SIG-M5 treated with dmso at 0.1 percent for 504 hours (cell line): ENCODE measurements around the gene CLNK.
"Not testable (repeated sequence)": the region's sequence is repeated elsewhere in the genome, so short reads cannot be mapped to it uniquely, and the experiment has no call there.

ENCODE experiments used
- DNase-seq: peaks from one replicate; lab custom pipeline; 2025; ENCODE audit not compliant: unreplicated experiment; lab: John Stamatoyannopoulos, UW

The CLNK gene

DNA sequence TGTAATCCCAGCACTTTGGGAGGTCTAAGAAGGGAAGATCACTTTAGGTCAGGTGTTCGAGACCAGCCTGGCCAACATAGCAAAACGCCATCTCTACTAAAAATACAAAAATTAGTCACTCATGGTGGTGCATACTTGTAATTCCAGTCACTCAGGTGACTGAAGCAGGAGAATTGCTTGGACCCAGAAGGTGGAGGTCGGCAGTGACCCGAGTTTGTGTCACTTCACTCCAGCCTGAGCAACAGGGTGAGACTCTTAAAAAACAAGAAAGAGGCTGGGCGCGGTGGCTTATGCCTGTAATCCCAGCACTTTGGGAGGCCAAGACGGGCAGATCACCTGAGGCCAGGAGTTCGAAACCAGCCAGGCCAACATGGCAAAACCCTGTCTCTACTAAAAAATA, 69.6 kb downstream of the CLNK start:
- DNase-seq: not testable (repeated sequence)

DNA sequence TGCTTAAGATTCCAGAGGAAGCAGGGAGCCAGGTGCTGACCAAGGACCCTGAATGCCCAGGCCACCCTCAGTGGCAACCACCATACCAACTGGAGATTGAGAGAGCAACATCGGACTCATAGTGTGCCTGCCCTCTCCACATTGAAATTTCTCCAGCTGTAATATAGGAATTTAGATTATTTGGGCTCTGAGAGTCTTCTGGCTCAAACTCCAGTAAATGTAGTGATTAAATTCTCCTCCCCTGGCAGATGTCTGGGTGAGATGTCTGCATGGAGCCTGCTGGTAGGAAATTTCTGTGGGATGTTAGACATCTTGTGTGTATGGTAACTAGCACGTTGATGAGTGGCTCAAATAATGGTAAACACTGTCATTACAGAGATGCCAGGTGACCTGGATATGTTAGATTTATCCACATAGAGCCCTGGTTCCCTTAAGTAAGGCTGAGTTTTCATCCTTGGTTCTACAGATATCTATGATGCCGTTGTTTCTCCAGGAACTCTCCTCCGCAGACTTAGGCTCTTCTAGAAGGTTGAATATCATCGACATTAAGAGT, 70.6 kb downstream of the CLNK start:
- DNase-seq: no peak

DNA sequence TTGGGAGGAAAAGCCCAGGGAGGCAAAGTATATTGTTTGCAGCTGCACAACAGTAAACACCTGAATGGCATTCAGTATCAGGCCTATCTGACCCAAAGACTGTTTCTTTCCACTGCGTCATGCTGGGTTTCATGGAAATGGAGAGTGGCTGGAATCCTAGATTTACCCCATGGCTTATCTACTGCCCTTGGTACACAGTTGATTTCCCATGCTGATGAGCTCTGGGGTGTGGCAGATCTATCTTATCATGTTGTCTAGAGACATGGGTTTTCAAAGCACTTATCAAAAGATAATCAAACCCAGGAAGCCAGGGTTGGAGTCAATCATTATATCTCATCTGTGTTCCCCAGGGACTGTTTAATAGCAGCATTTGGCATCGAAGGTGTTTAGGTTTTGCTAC, 72.1 kb downstream of the CLNK start:
- DNase-seq: no peak

GRCh38 chr4:10611673-10612072, 72.9 kb downstream of the CLNK start:
- DNase-seq: no peak

GRCh38 chr4:10608501-10609219, 75.9 kb downstream of the CLNK start:
- no peak for DNase-seq

DNA sequence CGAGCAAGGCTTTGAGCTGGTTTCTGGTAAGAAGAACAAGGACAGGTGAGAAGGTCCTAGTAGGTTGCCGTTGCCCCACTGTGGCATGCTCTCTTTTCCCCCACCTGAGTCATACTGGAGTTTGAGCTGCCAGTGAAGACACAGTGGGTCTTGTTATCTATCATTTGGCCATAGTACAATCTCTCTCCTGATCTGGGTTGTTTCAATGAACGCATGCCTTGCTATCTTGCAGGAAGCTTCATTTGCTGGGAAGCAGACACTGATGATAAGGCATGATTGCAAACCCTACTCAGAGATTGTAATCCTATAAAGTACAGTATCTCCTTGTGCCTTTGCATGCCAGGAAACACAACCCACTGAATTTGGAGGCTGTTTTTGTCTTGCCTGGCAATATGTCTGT, 77.4 kb downstream of the CLNK start:
- no peak for DNase-seq

GRCh38 chr4:10606483-10607155, 77.9 kb downstream of the CLNK start:
- no peak for DNase-seq

- no peak for DNase-seq
Observed at GRCh38 chr4:10605746-10606482, 78.7 kb downstream of the CLNK start.

- DNase-seq: no peak
Observed at GRCh38 chr4:10605031-10605430, 79.5 kb downstream of the CLNK start.

GRCh38 chr4:10599574-10599973, 85.0 kb downstream of the CLNK start:
- no peak for DNase-seq

DNA sequence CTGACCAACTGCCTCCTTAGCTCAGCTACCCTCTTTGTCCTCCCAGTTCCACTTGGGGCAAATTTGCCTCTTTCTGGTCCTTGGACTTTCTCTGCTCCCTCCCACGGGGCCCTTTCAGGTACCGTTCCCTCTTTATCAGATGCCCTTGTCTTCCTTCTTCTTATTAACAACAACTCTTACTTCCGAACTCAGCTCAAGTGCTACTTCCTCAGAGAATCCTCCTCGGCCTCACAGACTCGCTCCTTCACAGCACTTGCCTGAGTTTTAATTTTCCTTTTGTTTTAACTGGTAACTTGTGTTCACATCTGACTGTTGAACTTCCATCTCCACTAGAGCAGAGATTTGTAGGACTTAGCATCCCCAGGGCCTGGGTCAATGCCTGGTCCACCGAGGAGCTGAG, 85.7 kb downstream of the CLNK start:
- DNase-seq: no peak

DNA sequence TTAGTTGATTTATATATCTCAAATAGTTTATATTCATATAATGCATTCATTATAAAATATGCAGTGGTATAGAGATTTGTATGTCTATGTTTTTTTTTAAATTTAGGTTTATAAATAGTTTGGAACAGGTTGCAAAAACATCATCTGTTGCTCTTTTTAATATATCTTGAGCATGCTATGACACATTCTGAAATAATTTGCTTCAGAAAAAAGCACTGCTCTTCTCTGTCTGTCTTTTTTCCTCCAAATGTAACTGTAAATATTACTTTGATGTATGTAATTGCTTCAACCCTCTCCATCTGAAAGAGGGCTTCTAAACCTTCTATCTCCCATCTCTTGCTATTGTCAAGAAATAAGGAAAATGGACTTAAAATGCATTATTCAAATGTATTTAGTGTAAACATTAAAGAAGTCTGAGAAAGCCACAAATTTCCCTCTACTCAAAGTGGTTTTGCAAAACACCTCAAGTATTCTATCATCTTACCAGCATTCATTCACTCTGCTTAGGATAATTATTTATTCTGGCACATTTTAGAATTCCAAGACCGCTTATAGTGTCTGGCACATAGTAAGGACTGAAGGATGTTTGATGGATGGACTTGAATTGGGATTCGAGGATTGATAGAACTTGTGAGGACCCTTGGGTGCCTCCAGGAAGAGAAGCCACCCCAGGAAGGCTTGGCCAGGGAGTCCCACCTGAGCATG, 87.8 kb downstream of the CLNK start:
- no peak for DNase-seq

DNA sequence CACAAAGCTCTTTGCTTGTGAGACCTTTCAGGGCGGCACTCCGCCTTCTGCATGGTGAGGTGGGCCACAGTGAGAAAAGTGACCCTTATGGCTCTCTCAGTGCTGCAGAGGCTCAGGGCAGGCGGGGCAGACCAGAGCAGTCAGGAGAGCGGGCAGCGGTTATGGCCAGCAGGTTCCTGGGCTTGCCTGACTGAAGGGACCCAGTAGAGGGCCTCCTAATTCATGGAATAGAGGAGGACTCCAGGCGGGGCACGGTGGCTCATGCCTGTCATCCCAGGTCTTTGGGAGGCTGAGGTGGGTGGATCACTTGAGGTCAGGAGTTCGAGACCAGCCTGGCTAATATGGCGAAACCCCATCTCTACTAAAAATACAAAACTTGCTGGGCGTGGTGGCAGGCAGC, 91.4 kb downstream of the CLNK start:
- DNase-seq: no peak

DNA sequence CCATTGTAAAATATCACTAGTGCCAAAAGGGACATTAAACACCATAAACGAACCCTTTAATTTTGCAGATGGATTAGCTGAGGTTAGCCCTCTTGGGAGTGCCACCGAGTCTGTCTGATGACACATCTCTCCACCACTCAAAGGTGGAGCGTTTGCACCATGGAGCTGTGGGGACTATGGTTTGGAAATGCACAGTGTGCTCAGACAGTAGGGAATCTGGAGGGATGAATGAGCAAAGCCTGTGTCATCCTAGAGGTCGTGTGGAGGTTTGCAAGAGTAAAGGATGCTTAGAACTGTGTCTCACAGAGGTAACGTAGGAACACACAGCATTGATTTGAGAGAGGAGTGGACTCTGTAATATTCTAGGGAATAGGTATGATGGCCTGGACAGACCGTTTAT, 93.7 kb downstream of the CLNK start:
- DNase-seq: no peak

GRCh38 chr4:10589799-10590198, 94.8 kb downstream of the CLNK start:
- DNase-seq: no peak

DNA sequence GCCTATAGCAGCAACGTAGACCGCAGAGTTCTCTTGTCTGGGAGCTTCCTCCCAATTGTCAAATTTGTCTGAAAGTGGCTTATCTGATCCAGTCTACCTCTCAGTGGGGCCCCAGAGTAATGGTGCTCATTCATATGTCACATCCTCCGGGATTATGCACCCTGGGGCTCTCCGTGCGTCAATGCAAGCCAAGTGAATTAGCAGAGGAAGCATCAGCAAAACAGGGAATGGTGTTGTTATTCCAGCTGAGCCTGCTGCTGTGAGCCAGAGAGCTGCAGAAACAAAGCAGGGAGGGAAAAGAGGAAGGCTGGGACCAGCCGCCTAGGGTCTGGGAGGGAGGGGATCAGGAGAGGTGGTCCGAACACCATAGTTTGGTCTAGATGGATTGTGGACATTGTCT, 95.2 kb downstream of the CLNK start:
- DNase-seq: no peak

DNA sequence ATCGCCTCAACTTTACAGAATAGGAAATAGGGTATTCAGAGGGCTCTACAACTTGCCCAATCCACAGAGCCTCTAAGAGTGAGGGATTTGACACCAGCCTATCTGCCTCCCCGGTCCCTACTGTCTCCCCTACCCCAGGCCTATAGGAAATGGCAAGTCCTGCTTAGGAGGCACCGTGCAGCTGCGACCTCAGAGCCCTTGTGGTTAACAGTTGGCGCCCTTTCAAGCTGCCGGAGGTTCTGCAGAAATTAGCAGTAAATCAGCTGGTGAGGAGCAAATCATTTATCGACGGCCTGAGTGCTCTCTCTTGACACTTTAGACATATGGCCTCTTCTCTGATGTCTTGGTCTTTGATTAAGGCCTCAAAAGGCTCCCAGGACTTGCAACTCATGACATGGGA, 96.9 kb downstream of the CLNK start:
- no peak for DNase-seq

DNA sequence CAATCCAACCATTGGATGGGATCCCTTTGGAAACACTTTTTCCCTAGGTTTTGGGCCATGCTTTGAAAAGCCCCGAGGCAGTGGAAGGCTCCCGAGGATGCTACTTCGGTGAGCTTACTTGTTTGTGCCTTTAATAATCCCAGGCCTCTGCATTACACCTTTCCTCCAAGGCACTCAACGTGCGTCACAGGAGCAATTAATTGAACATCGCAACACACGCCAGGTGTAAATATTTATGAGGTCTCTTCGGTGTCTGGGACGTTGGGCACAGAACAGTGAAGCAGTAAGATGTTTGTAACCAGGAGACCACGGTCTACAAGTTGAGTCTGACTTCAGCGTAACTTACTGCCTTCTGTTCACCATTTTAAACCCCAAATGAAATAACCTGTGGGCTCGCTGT, 97.3 kb downstream of the CLNK start:
- no peak for DNase-seq

DNA sequence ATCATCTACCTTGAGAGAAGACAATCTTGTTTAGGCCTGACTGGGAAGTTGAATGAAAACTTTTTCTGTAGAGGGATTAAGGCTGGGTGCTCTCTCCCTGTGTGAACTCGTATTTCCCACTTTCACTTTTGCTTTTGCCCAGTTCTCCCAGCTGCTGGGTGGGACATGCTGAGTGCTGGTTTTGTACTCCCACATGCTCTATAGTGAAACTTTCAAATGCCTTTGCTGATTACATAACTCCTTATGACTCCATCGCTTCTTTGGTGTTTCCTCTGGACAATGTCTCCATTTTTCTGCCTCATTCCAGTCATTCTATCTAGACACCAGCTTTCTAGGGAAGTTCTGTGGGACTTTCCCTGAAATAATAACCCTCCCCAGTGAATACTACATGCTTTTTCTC, 100.5 kb downstream of the CLNK start:
- peak; percentile 23 for DNase-seq

- DNase-seq: no peak
Observed at GRCh38 chr4:10582951-10583350, 101.6 kb downstream of the CLNK start.

- no peak for DNase-seq
Observed at GRCh38 chr4:10582059-10582686, 102.4 kb downstream of the CLNK start.
